Measurements from ENCODE around the gene TRIM8. TPM values are rescaled to one million over a fixed set of nuclear protein-coding genes. Genes with fewer than 3 reads are reported as not detected.
"Not testable (repeated sequence)": the region's sequence is repeated elsewhere in the genome, so short reads cannot be mapped to it uniquely, and the experiment has no call there.

The TRIM8 gene
- polyA plus RNA-seq, 1 experiment, result 105 TPM

- TF ChIP-seq CTCF (IDR thresholded peaks at IDR 0.05; ENCODE audit: insufficient read depth, low read depth, low read length), result no peak
- ChIA-PET POLR2A (no interaction called here), CTCF (interaction anchor here (5.6 kb wide), 1 partner anchor 10 kb away, joined by 34 read pairs; no protein-coding TSS in a partner anchor)
- DNase-seq (ENCODE audit: low read depth), result no peak
- Histone ChIP-seq H3K4me3 (ENCODE audit: low read depth, low read length) (no peak overlapping the region), H3K27me3 (ENCODE audit: control insufficient read depth, insufficient read depth, low read length) (no peaks in the 10 kb centered on the region), H3K36me3 (ENCODE audit: control insufficient read depth, insufficient read depth, low read length) (peaks cover 3% of the 10 kb centered on the region)
Measured at GRCh38 chr10:102681696-102682095, 37.4 kb downstream of the TRIM8 start.

- no peak for DNase-seq (ENCODE audit: low read depth)
- no peak for TF ChIP-seq CTCF (IDR thresholded peaks at IDR 0.05; ENCODE audit: insufficient read depth, low read depth, low read length)
- Histone ChIP-seq H3K27me3 (ENCODE audit: control insufficient read depth, insufficient read depth, low read length) (no peaks in the 10 kb centered on the region), H3K36me3 (ENCODE audit: control insufficient read depth, insufficient read depth, low read length) (peaks cover 3% of the 10 kb centered on the region), H3K4me3 (ENCODE audit: low read depth, low read length) (no peak overlapping the region)
- CTCF ChIA-PET, result no interaction called here
- POLR2A ChIA-PET, result no interaction called here
Measured at GRCh38 chr10:102682416-102682815, 38.1 kb downstream of the TRIM8 start.

GRCh38 chr10:102682981-102683380 lies 38.7 kb downstream of the TRIM8 start:
- POLR2A ChIA-PET, result no interaction called here
- TF ChIP-seq CTCF (IDR thresholded peaks at IDR 0.05; ENCODE audit: insufficient read depth, low read depth, low read length), result no peak
- no peaks in the 10 kb centered on the region for H3K27me3 ChIP-seq (ENCODE audit: control insufficient read depth, insufficient read depth, low read length)

GRCh38 chr10:102683736-102684135 lies 39.5 kb downstream of the TRIM8 start:
- H3K4me3 ChIP-seq (ENCODE audit: low read depth, low read length), result no peak overlapping the region
- H3K36me3 ChIP-seq (ENCODE audit: control insufficient read depth, insufficient read depth, low read length), result peaks cover 3% of the 10 kb centered on the region
- TF ChIP-seq CTCF (IDR thresholded peaks at IDR 0.05; ENCODE audit: insufficient read depth, low read depth, low read length), result no peak
- no peak for DNase-seq (ENCODE audit: low read depth)
- H3K27me3 ChIP-seq (ENCODE audit: control insufficient read depth, insufficient read depth, low read length), result no peaks in the 10 kb centered on the region
- ChIA-PET POLR2A (no interaction called here), CTCF (interaction anchor here (0.6 to 0.7 kb wide), 2 partner anchors 23 to 72 kb away, joined by 3 read pairs; no protein-coding TSS in a partner anchor)

More at GRCh38 chr10:102682981-102683380, 38.7 kb downstream of the TRIM8 start:
- Histone ChIP-seq H3K4me3 (ENCODE audit: low read depth, low read length) (no peak overlapping the region), H3K36me3 (ENCODE audit: control insufficient read depth, insufficient read depth, low read length) (peaks cover 3% of the 10 kb centered on the region)
- DNase-seq (ENCODE audit: low read depth), result no peak
- CTCF ChIA-PET, result no interaction called here

GRCh38 chr10:102691285-102692066 lies 47.2 kb downstream of the TRIM8 start:
- Histone ChIP-seq H3K4me3 (ENCODE audit: low read depth, low read length) (no peak overlapping the region), H3K36me3 (ENCODE audit: control insufficient read depth, insufficient read depth, low read length) (no peaks in the 10 kb centered on the region), H3K27me3 (ENCODE audit: control insufficient read depth, insufficient read depth, low read length) (no peaks in the 10 kb centered on the region)
- POLR2A ChIA-PET, result interaction anchor here (1.4 kb wide), 1 partner anchor 15 kb away, joined by 7 read pairs; no protein-coding TSS in a partner anchor
- TF ChIP-seq CTCF (IDR thresholded peaks at IDR 0.05; ENCODE audit: insufficient read depth, low read depth, low read length), result no peak
- no peak for DNase-seq (ENCODE audit: low read depth)
- CTCF ChIA-PET, result interaction anchor here (0.6 to 4.8 kb wide), 3 partner anchors 12 to 16 kb away, joined by 3 to 34 read pairs (median 3); no protein-coding TSS in a partner anchor

- DNase-seq (ENCODE audit: low read depth); POLR2A ChIA-PET; CTCF ChIA-PET; H3K36me3 ChIP-seq (ENCODE audit: control insufficient read depth, insufficient read depth, low read length); H3K4me3 ChIP-seq (ENCODE audit: low read depth, low read length); H3K27me3 ChIP-seq (ENCODE audit: control insufficient read depth, insufficient read depth, low read length): not testable (repeated sequence)
Measured at GRCh38 chr10:102695401-102695800, 51.1 kb downstream of the TRIM8 start.

Measured in BJ (cell line).